ENCODE data around the gene TRABD2A. TPM values are rescaled to one million over a fixed set of nuclear protein-coding genes. Genes with fewer than 3 reads are reported as not detected.

TRABD2A gene
- total and polyA plus RNA-seq, 2 donors from 2014 or later = 2.1 to 3.4 TPM

- DNase-seq = no peak
- no peak for FAIRE-seq
- Histone ChIP-seq H3K27me3 (ENCODE audit: control insufficient read depth, insufficient read depth, low read length) (no peaks in the 10 kb centered on the region), H3K9me3 (ENCODE audit: control insufficient read depth in 2 of 3, insufficient read depth in 1 of 3, low read length in 3 of 3) (no peaks in the 10 kb centered on the region), H3K36me3 (ENCODE audit: control insufficient read depth in 2 of 3, insufficient read depth in 3 of 3, low read length in 3 of 3) (no peaks in the 10 kb centered on the region), H3K4me1 (ENCODE audit: control insufficient read depth in 2 of 3, insufficient read depth in 2 of 3, low read depth in 1 of 3, low read length in 3 of 3) (no peaks in the 10 kb centered on the region), H3K27ac (ENCODE audit: low read depth in 2 of 2, low read length in 2 of 2) (no peak overlapping the region), H3K4me3 (ENCODE audit: low read length in 3 of 3) (no peak overlapping the region), H3K9ac (ENCODE audit: low read length in 3 of 3) (no peak overlapping the region)
- intact Hi-C loops (cut with DNase I) = no loop called here
- no peak for TF ChIP-seq CTCF (IDR thresholded peaks at IDR 0.05; ENCODE audit: borderline replicate concordance, extremely low read depth, insufficient read depth)
These were observed 26.0 kb downstream of the TRABD2A start for GRCh38 chr2:84854850-84855249.

GRCh38 chr2:84851876-84852275 lies 29.0 kb downstream of the TRABD2A start:
- intact Hi-C loops (cut with DNase I) = no loop called here
- DNase-seq (no peak), FAIRE-seq (no peak)
- no peaks in the 10 kb centered on the region for H3K36me3 ChIP-seq (ENCODE audit: control insufficient read depth in 2 of 3, insufficient read depth in 3 of 3, low read length in 3 of 3)
- peaks cover 0 to under 1% (median 0%) of the 10 kb centered on the region in 3 donors for H3K4me1 ChIP-seq (ENCODE audit: control insufficient read depth in 2 of 3, insufficient read depth in 2 of 3, low read depth in 1 of 3, low read length in 3 of 3)
- no peaks in the 10 kb centered on the region for H3K27me3 ChIP-seq (ENCODE audit: control insufficient read depth, insufficient read depth, low read length)
- H3K4me3 ChIP-seq (ENCODE audit: low read length in 3 of 3) = no peak overlapping the region
- TF ChIP-seq CTCF (IDR thresholded peaks at IDR 0.05; ENCODE audit: borderline replicate concordance, extremely low read depth, insufficient read depth) = no peak
- no peak overlapping the region for H3K9ac ChIP-seq (ENCODE audit: low read length in 3 of 3)
- no peaks in the 10 kb centered on the region for H3K9me3 ChIP-seq (ENCODE audit: control insufficient read depth in 2 of 3, insufficient read depth in 1 of 3, low read length in 3 of 3)
- no peak overlapping the region for H3K27ac ChIP-seq (ENCODE audit: low read depth in 2 of 2, low read length in 2 of 2)

- no peak for TF ChIP-seq CTCF (IDR thresholded peaks at IDR 0.05; ENCODE audit: borderline replicate concordance, extremely low read depth, insufficient read depth)
- H3K36me3 ChIP-seq (ENCODE audit: control insufficient read depth in 2 of 3, insufficient read depth in 3 of 3, low read length in 3 of 3) = no peaks in the 10 kb centered on the region
- DNase-seq (no peak), FAIRE-seq (no peak)
- no peak overlapping the region for H3K9ac ChIP-seq (ENCODE audit: low read length in 3 of 3)
- H3K9me3 ChIP-seq (ENCODE audit: control insufficient read depth in 2 of 3, insufficient read depth in 1 of 3, low read length in 3 of 3) = no peaks in the 10 kb centered on the region
- intact Hi-C loops (cut with DNase I) = no loop called here
- no peaks in the 10 kb centered on the region for H3K27me3 ChIP-seq (ENCODE audit: control insufficient read depth, insufficient read depth, low read length)
- H3K4me3 ChIP-seq (ENCODE audit: low read length in 3 of 3) = no peak overlapping the region
- peaks cover 0 to 6% (median 0%) of the 10 kb centered on the region in 3 donors for H3K4me1 ChIP-seq (ENCODE audit: control insufficient read depth in 2 of 3, insufficient read depth in 2 of 3, low read depth in 1 of 3, low read length in 3 of 3)
- H3K27ac ChIP-seq (ENCODE audit: low read depth in 2 of 2, low read length in 2 of 2) = no peak overlapping the region
These were observed 30.4 kb downstream of the TRABD2A start for GRCh38 chr2:84850471-84850870.

Measured in kidney (tissue), 14 donors.